ENCODE measurements around the gene KIF12. TPM values are rescaled to one million over a fixed set of nuclear protein-coding genes. Genes with fewer than 3 reads are reported as not detected.

KIF12 gene
- total and polyA plus RNA-seq, 2 of the 8 experiments (the other 6 are each of a cell fraction or from before 2014, with no cell fraction given) = 2.9 to 3.9 TPM

GRCh38 chr9:114061830-114062474 lies 37.1 kb downstream of the KIF12 start:
- CTCF ChIA-PET (ENCODE audit: partially characterized antibody) = interaction anchor here (1.0 to 2.5 kb wide), 6 partner anchors 10 to 21 kb away, joined by 3 to 10 read pairs (median 4); no protein-coding TSS in a partner anchor
- Histone ChIP-seq H3K9me3 (ENCODE audit: insufficient read depth in 2 of 2, low read depth in 1 of 2, low read length in 1 of 2) (no peaks in the 10 kb centered on the region), H3K4ac (replicated peaks; ENCODE audit: insufficient read length, low read depth, low read length) (no peak overlapping the region), H2AFZ (ENCODE audit: low read length) (no peak overlapping the region), H2BK20ac (ENCODE audit: low read length) (no peak overlapping the region), H4K8ac (ENCODE audit: extremely low read depth, insufficient read depth, low read length) (no peak overlapping the region), H3K9ac (replicated peaks in 1 of 4; ENCODE audit: extremely low read depth in 1 of 4, low read depth in 3 of 4, low read length in 3 of 4) (no peak overlapping the region), H2BK120ac (replicated peaks; ENCODE audit: low read depth, low read length) (no peak overlapping the region), H3K4me3 (ENCODE audit: extremely low read depth in 1 of 4, insufficient read depth in 2 of 4, low read depth in 3 of 4, low read length in 4 of 4) (no peak overlapping the region), H4K5ac (ENCODE audit: insufficient read length, low read depth, low read length) (no peak overlapping the region), H4K20me1 (replicated peaks in 1 of 2; ENCODE audit: control insufficient read depth in 1 of 2, insufficient read depth in 2 of 2, low read length in 2 of 2) (no peaks in the 10 kb centered on the region), H3K27ac (ENCODE audit: low read depth, low read length) (no peak overlapping the region), H3K36me3 (ENCODE audit: control insufficient read depth in 2 of 4, insufficient read depth in 4 of 4, low read length in 3 of 4) (no peaks in the 10 kb centered on the region), H2AK5ac (ENCODE audit: low read depth, low read length) (no peak overlapping the region), H3K14ac (ENCODE audit: insufficient read length) (no peak overlapping the region), H2BK12ac (ENCODE audit: low read depth, low read length) (no peak overlapping the region), H3K4me1 (replicated peaks in 1 of 4; ENCODE audit: control insufficient read depth in 3 of 4, insufficient read depth in 4 of 4, low read length in 3 of 4) (no peaks in the 10 kb centered on the region), H3K79me2 (ENCODE audit: control insufficient read depth in 1 of 2, insufficient read depth in 2 of 2, low read length in 2 of 2) (no peaks in the 10 kb centered on the region), H2BK15ac (ENCODE audit: low read length) (no peak overlapping the region), H2BK5ac (ENCODE audit: low read depth, low read length) (no peak overlapping the region), H3K18ac (ENCODE audit: extremely low read depth, low read length) (no peak overlapping the region), H3K4me2 (ENCODE audit: insufficient read depth in 1 of 2, low read depth in 2 of 2, low read length in 2 of 2) (no peak overlapping the region), H3K56ac (replicated peaks; ENCODE audit: insufficient read length, low read depth, low read length) (no peak overlapping the region), H3K23ac (ENCODE audit: insufficient read length) (no peak overlapping the region), H3K23me2 (ENCODE audit: low read depth, low read length) (no peaks in the 10 kb centered on the region), H3K79me1 (ENCODE audit: low read depth, low read length) (no peaks in the 10 kb centered on the region), H3K27me3 (replicated peaks in 1 of 4; ENCODE audit: control insufficient read depth in 3 of 4, extremely low read depth in 1 of 4, insufficient read depth in 3 of 4, low read length in 3 of 4) (no peaks in the 10 kb centered on the region), H4K91ac (replicated peaks; ENCODE audit: insufficient read length, low read length) (no peak overlapping the region)
- DNase-seq (ENCODE audit: low read depth in 1 of 2, low spot score in 2 of 2) = no peak
- TF ChIP-seq POLR2AphosphoS5 (IDR thresholded peaks at IDR 0.05; ENCODE audit: low read depth, low read length) (no peak), TAF7 (optimal IDR thresholded peaks at IDR 0.05; ENCODE audit: borderline replicate concordance, low read depth, low read length) (no peak)
- POLR2A ChIA-PET (ENCODE audit: partially characterized antibody) = no interaction called here
- no peak for FAIRE-seq
- 84% methylated on average over 4 of the region's 4 CpGs; no CpG with 5 or more reads in 1 of the 2 experiments for WGBS, 2 experiments (ENCODE audit: extremely low coverage in 1 of 2, insufficient coverage in 1 of 2, insufficient read length in 1 of 2, insufficient replicate concordance in 2 of 2, low coverage in 1 of 2, low lambda C conversion rate in 2 of 2, missing lambda C conversion rate in 1 of 2)

Measured in H1 (cell line).